ENCODE results near the gene HSPB3. TPM values are rescaled to one million over a fixed set of nuclear protein-coding genes. Genes with fewer than 3 reads are reported as not detected.

HSPB3 gene
- total RNA-seq, 2 experiments from 2014 or later: not detected

- Histone ChIP-seq H3K4me1 (ENCODE audit: insufficient read depth, low read length) (no peaks in the 10 kb centered on the region), H3K27me3 (ENCODE audit: control insufficient read depth in 1 of 2, insufficient read depth in 2 of 2, low read length in 2 of 2) (no peaks in the 10 kb centered on the region), H3K27ac (ENCODE audit: low read depth in 1 of 2, low read length in 2 of 2) (no peak overlapping the region), H3K4me3 (ENCODE audit: low read length) (no peak overlapping the region), H3K9me3 (ENCODE audit: control insufficient read depth in 1 of 2, insufficient read depth in 1 of 2, low read length in 2 of 2) (no peaks in the 10 kb centered on the region), H3K36me3 (ENCODE audit: insufficient read depth, low read length) (no peaks in the 10 kb centered on the region)
- DNase-seq (no peak), ATAC-seq (ENCODE audit: poor library complexity) (no peak)
- CTCF ChIA-PET: no interaction called here
- TF ChIP-seq CTCF (IDR thresholded peaks at IDR 0.05): no peak
- no peak overlapping the region for H3K4me3 Mint-ChIP-seq
- no peaks in the 10 kb centered on the region for H3K36me3 Mint-ChIP-seq (ENCODE audit: low read depth)
- H3K27me3 Mint-ChIP-seq: no peaks in the 10 kb centered on the region
- H3K27ac Mint-ChIP-seq: no peak overlapping the region
- POLR2A ChIA-PET: interaction anchor here (0.7 kb wide), 1 partner anchor 813 kb away, joined by 3 read pairs; no protein-coding TSS in a partner anchor
- intact Hi-C loops (cut with DNase I, micrococcal nuclease): no loop called here
- no peaks in the 10 kb centered on the region for H3K9me3 Mint-ChIP-seq
- H3K4me1 Mint-ChIP-seq (ENCODE audit: low read depth): peaks cover 8% of the 10 kb centered on the region
Observed at GRCh38 chr5:54471398-54471797, 15.9 kb downstream of the HSPB3 start.

DNA sequence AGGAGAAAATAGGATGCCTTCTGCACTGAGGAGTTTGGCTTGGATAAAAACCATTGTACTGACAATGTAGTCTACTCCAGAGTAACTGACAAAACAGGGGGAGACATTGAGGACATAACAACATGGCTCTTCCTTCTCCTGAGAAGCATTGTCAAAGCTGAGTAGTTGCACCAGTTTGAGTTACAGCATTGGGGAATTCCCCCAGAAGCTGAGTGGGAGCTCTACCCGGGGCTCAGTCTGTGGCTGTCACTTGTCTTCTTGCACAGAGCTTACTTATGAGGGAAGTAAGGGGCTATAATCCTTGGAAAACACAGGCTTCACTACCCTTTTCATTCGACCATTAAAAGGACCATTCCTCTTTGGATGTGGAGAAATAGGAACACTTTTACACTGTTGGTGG lies 21.2 kb downstream of the HSPB3 start:
- no peak overlapping the region for H3K4me3 Mint-ChIP-seq
- H3K27ac Mint-ChIP-seq: no peak overlapping the region
- ATAC-seq (ENCODE audit: poor library complexity): no peak
- TF ChIP-seq CTCF (IDR thresholded peaks at IDR 0.05): no peak
- no peaks in the 10 kb centered on the region for H3K36me3 Mint-ChIP-seq (ENCODE audit: low read depth)
- H3K4me3 ChIP-seq (ENCODE audit: low read length): no peak overlapping the region
- no peaks in the 10 kb centered on the region for H3K4me1 Mint-ChIP-seq (ENCODE audit: low read depth)
- no peak overlapping the region for H3K27ac ChIP-seq (ENCODE audit: low read depth in 1 of 2, low read length in 2 of 2)
- peaks cover 21% of the 10 kb centered on the region for H3K27me3 Mint-ChIP-seq
- intact Hi-C loops (cut with DNase I, micrococcal nuclease): no loop called here
- no peaks in the 10 kb centered on the region for H3K27me3 ChIP-seq (ENCODE audit: control insufficient read depth in 1 of 2, insufficient read depth in 2 of 2, low read length in 2 of 2)
- no peaks in the 10 kb centered on the region for H3K9me3 Mint-ChIP-seq
- ChIA-PET POLR2A (no interaction called here), CTCF (no interaction called here)
- H3K36me3 ChIP-seq (ENCODE audit: insufficient read depth, low read length): no peaks in the 10 kb centered on the region
- no peak for DNase-seq
- H3K4me1 ChIP-seq (ENCODE audit: insufficient read depth, low read length): no peaks in the 10 kb centered on the region
- no peaks in the 10 kb centered on the region for H3K9me3 ChIP-seq (ENCODE audit: control insufficient read depth in 1 of 2, insufficient read depth in 1 of 2, low read length in 2 of 2)

DNA sequence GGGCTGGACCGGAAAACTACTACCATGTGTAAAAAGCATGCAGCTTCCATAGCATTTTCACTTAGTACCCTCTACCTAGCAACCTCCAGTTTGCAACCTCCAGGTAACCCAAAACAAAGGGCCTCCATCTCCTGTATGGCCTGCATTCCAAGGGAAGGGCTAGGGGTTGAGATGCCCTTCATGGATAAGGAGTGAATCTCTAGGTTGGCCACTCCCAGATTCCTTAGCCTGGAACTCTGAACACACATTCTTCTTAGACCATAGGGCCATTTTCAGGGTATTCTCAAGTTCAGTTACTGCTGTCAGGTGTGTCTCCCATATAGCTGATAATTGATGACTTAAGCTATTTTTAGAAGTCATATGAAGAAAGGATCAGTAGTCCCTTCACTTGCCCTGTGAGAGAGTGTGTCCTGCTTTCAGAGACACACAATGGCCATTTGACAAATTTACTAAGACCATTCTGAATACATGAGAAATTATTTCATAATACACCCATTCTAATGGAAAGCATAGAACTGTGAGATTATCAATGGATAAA lies 22.5 kb downstream of the HSPB3 start:
- Histone ChIP-seq H3K36me3 (ENCODE audit: insufficient read depth, low read length) (no peaks in the 10 kb centered on the region), H3K9me3 (ENCODE audit: control insufficient read depth in 1 of 2, insufficient read depth in 1 of 2, low read length in 2 of 2) (no peaks in the 10 kb centered on the region), H3K4me1 (ENCODE audit: insufficient read depth, low read length) (no peaks in the 10 kb centered on the region), H3K4me3 (ENCODE audit: low read length) (no peak overlapping the region), H3K27me3 (ENCODE audit: control insufficient read depth in 1 of 2, insufficient read depth in 2 of 2, low read length in 2 of 2) (no peaks in the 10 kb centered on the region), H3K27ac (ENCODE audit: low read depth in 1 of 2, low read length in 2 of 2) (no peak overlapping the region)
- TF ChIP-seq CTCF (IDR thresholded peaks at IDR 0.05): no peak
- Mint-ChIP-seq H3K4me1 (ENCODE audit: low read depth) (no peaks in the 10 kb centered on the region), H3K9me3 (no peaks in the 10 kb centered on the region), H3K36me3 (ENCODE audit: low read depth) (no peaks in the 10 kb centered on the region), H3K27me3 (peaks cover 21% of the 10 kb centered on the region), H3K27ac (no peak overlapping the region), H3K4me3 (no peak overlapping the region)
- ATAC-seq (ENCODE audit: poor library complexity) (no peak), DNase-seq (no peak)
- ChIA-PET POLR2A (no interaction called here), CTCF (no interaction called here)
- intact Hi-C loops (cut with DNase I, micrococcal nuclease): no loop called here

Data from CD4-positive, alpha-beta T cell (primary cell).